A549 (cell line): ENCODE results near the gene ZNF106. TPM values are rescaled to one million over a fixed set of nuclear protein-coding genes. Genes with fewer than 3 reads are reported as not detected.

ENCODE experiments used
- ATAC-seq, 2 experiments: fragments of 200-7000 bp in 1 of 2; fragments of >200 bp in 1 of 2; cut with Nextera tagmentation in 1 of 2; cut with Tn5 transposase in 1 of 2; 3 replicates each; pipeline versions ENCODE4 v1.8.0 to v1.9.1; 2018 to 2020; ENCODE audit warnings: mild to moderate bottlenecking in 1 of 2, moderate library complexity in 1 of 2
- CTCF ChIA-PET: fragments of 300-600 bp; sonication (Branson Sonifier 250); formaldehyde crosslinking; extraction: SDS; loops from one replicate; lab custom pipeline; 2021; ENCODE audit warnings: antibody characterized with exemption, inconsistent platforms; lab: Yijun Ruan, JAX
- POLR2A ChIA-PET: fragments of 350-600 bp; formaldehyde crosslinking; extraction: SDS; loops from one replicate; lab custom pipeline; 2021; ENCODE audit warnings: antibody characterized with exemption, inconsistent platforms; lab: Yijun Ruan, JAX
- DNase-seq, 2 experiments: peaks; one replicate each; pipeline versions ENCODE4 v3.0.0 to v3.0.0-alpha.2; 2011 to 2016; ENCODE audit warnings: low read depth in 1 of 2, low spot score in 1 of 2
- FAIRE-seq: peaks from 2 replicates; lab custom pipeline; 2011; peaks lifted over from hg19 to GRCh38; lab: Jason Lieb, UNC
- H3K27ac ChIP-seq, 2 experiments: fragments of >200 bp; sonication (Bioruptor Twin); formaldehyde crosslinking; 3 replicates each; pipeline ENCODE4 v1.5.1; 2016 to 2017
- H3K4me1 ChIP-seq: fragments of >200 bp; sonication (Bioruptor Twin); formaldehyde crosslinking; 3 replicates; pipeline ENCODE4 v1.6.1; 2016
- H3K4me2 ChIP-seq: fragments of >200 bp; sonication (Bioruptor Twin); formaldehyde crosslinking; 3 replicates; pipeline ENCODE4 v1.6.1; 2016
- H3K4me3 ChIP-seq: fragments of >200 bp; sonication (Bioruptor Twin); formaldehyde crosslinking; 3 replicates; pipeline ENCODE4 v1.5.1; 2016
- H3K9me3 ChIP-seq: fragments of >200 bp; sonication (Bioruptor Twin); formaldehyde crosslinking; 3 replicates; pipeline ENCODE4 v1.6.1; 2016
- EHMT2 ChIP-seq: fragments of 200-600 bp; sonication (generic); IDR thresholded peaks from 2 replicates; pipeline ENCODE4 v1.6.1; 2016; ENCODE audit warnings: antibody characterized with exemption, low read depth, mild to moderate bottlenecking, moderate library complexity
- GATA3 ChIP-seq: IDR thresholded peaks from 2 replicates; pipeline ENCODE4 v1.6.1; 2012; ENCODE audit warnings: borderline replicate concordance
- HES2 ChIP-seq: fragments of >200 bp; sonication (Bioruptor Twin); formaldehyde crosslinking; IDR thresholded peaks from 2 replicates; pipeline ENCODE4 v1.6.1; 2016
- HMGXB4 ChIP-seq: fragments of 250-450 bp; sonication (Bioruptor Pico); IDR thresholded peaks from 2 replicates; pipeline ENCODE4 v1.5.0; 2021; ENCODE audit warnings: mild to moderate bottlenecking, moderate library complexity, borderline replicate concordance
- HOXB5 ChIP-seq: fragments of 250-450 bp; sonication (Bioruptor Pico); IDR thresholded peaks from 2 replicates; pipeline ENCODE4 v1.5.0; 2020; ENCODE audit warnings: mild to moderate bottlenecking, moderate library complexity
- MAFK ChIP-seq: fragments of 450-650 bp; IDR thresholded peaks from 2 replicates; pipeline ENCODE4 v1.6.1; 2014; ENCODE audit not compliant: partially characterized antibody
- RAD21 ChIP-seq, 2 experiments: fragments of >200 bp in 1 of 2; sonication (Bioruptor Twin) in 1 of 2; formaldehyde crosslinking in 1 of 2; IDR thresholded peaks in 1 of 2; conservative IDR thresholded peaks in 1 of 2; 2 replicates in 1 of 2; 3 replicates in 1 of 2; pipeline ENCODE4 v1.6.1; 2012 to 2018; ENCODE audit warnings: inconsistent platforms in 1 of 2
- REST ChIP-seq: fragments of 200-600 bp; sonication (generic); IDR thresholded peaks from 2 replicates; pipeline ENCODE4 v1.6.1; 2016; ENCODE audit warnings: antibody characterized with exemption, mild to moderate bottlenecking, moderate library complexity
- RNF2 ChIP-seq: fragments of 200-600 bp; sonication (generic); IDR thresholded peaks from 2 replicates; pipeline ENCODE4 v1.6.1; 2016; ENCODE audit warnings: low read depth, mild to moderate bottlenecking, antibody characterized with exemption, moderate library complexity, borderline replicate concordance
- TFCP2L1 ChIP-seq: fragments of 250-450 bp; sonication (Bioruptor Pico); IDR thresholded peaks from 2 replicates; pipeline ENCODE4 v1.5.0; 2021; ENCODE audit warnings: mild to moderate bottlenecking
- TP53 ChIP-seq: fragments of 250-450 bp; sonication (Bioruptor Pico); IDR thresholded peaks from 2 replicates; pipeline ENCODE4 v1.5.0; 2021; ENCODE audit warnings: mild to moderate bottlenecking, moderate library complexity
- ZFP36 ChIP-seq: fragments of 450-650 bp; IDR thresholded peaks from 2 replicates; pipeline ENCODE4 v1.6.1; 2014; ENCODE audit warnings: borderline replicate concordance; ENCODE audit not compliant: partially characterized antibody
- WGBS: methylation state at CpG from one replicate; pipeline ENCODE4 v1.1.6; 2017; ENCODE audit errors: missing lambda C conversion rate; 5-methylcytosine and 5-hydroxymethylcytosine counted together
- polyA plus RNA-seq, 4 experiments: library from polyadenylated mRNA; depleted of rRNA in 3 of 4; stranded (reverse); fragments of >200 nt; fragmentation: RNase III in 1 of 4; extraction: RNeasy Plus Mini Kit Qiagen cat#74134 plus additional on column Dnase treatment in 1 of 4; gene quantifications; 2 replicates in 3 of 4; 3 replicates in 1 of 4; pipeline ENCODE4 v1.2.3, GENCODE V29; 2011 to 2017
- TF ChIP-seq, protein P1 (sequence below): fragments of >200 bp; sonication (Bioruptor Twin); formaldehyde crosslinking; IDR thresholded peaks from 3 replicates; pipeline ENCODE4 v1.5.1; 2016
- TF ChIP-seq, protein P2 (sequence below): fragments of 250-450 bp; sonication (Bioruptor Pico); IDR thresholded peaks from 2 replicates; pipeline ENCODE4 v1.5.0; 2020; ENCODE audit warnings: low read depth, mild to moderate bottlenecking, moderate library complexity

The ZNF106 gene
- polyA plus RNA-seq, 2 of the 4 experiments (the other 2 are of a cell fraction): 7.8 to 19.3 TPM

- ChIA-PET CTCF (no interaction called here), POLR2A (interaction anchor here (1.4 kb wide), 1 partner anchor 184 kb away, joined by 3 read pairs; the partner anchor contains the start of genes GANC and TMEM87A)
- 83% methylated on average over 3 of the region's 3 CpGs for WGBS
- H3K4me1 ChIP-seq: no peaks in the 10 kb centered on the region
- H3K27ac ChIP-seq: no peak overlapping the region
- ATAC-seq (no peak), FAIRE-seq (no peak), DNase-seq (no peak)
- no peak overlapping the region for H3K4me3 ChIP-seq
- no peaks in the 10 kb centered on the region for H3K9me3 ChIP-seq
- TF ChIP-seq ZFP36: no peak
- no peak for TF ChIP-seq EHMT2
- TF ChIP-seq HMGXB4 (CRISPR knock-in tag): no peak
- TF ChIP-seq HES2: no peak
- no peak for TF ChIP-seq TP53 (CRISPR knock-in tag)
- no peak for TF ChIP-seq HOXB5 (CRISPR knock-in tag)
- H3K4me2 ChIP-seq: no peak overlapping the region
These were observed 34.0 kb downstream of the ZNF106 start for GRCh38 chr15:42456971-42457370.

GRCh38 chr15:42456531-42456930, 34.4 kb downstream of the ZNF106 start:
- ChIA-PET CTCF (no interaction called here), POLR2A (interaction anchor here (1.4 kb wide), 1 partner anchor 183 kb away, joined by 3 read pairs; the partner anchor contains the start of genes GANC and TMEM87A)
- H3K9me3 ChIP-seq: no peaks in the 10 kb centered on the region
- H3K4me1 ChIP-seq: no peaks in the 10 kb centered on the region
- FAIRE-seq: no peak
- no peak overlapping the region for H3K4me2 ChIP-seq
- no peak overlapping the region for H3K27ac ChIP-seq
- no peak for DNase-seq
- no peak for ATAC-seq
- TF ChIP-seq RAD21 (conservative IDR thresholded peaks at IDR 0.05 in 1 of 2, IDR thresholded peaks at IDR 0.05 in 1 of 2): no peak
- TF ChIP-seq, protein P1, sequence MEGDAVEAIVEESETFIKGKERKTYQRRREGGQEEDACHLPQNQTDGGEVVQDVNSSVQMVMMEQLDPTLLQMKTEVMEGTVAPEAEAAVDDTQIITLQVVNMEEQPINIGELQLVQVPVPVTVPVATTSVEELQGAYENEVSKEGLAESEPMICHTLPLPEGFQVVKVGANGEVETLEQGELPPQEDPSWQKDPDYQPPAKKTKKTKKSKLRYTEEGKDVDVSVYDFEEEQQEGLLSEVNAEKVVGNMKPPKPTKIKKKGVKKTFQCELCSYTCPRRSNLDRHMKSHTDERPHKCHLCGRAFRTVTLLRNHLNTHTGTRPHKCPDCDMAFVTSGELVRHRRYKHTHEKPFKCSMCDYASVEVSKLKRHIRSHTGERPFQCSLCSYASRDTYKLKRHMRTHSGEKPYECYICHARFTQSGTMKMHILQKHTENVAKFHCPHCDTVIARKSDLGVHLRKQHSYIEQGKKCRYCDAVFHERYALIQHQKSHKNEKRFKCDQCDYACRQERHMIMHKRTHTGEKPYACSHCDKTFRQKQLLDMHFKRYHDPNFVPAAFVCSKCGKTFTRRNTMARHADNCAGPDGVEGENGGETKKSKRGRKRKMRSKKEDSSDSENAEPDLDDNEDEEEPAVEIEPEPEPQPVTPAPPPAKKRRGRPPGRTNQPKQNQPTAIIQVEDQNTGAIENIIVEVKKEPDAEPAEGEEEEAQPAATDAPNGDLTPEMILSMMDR: no peak
- no peak for TF ChIP-seq MAFK
- TF ChIP-seq GATA3: no peak
- no peak for TF ChIP-seq RNF2
- TF ChIP-seq, protein P2, sequence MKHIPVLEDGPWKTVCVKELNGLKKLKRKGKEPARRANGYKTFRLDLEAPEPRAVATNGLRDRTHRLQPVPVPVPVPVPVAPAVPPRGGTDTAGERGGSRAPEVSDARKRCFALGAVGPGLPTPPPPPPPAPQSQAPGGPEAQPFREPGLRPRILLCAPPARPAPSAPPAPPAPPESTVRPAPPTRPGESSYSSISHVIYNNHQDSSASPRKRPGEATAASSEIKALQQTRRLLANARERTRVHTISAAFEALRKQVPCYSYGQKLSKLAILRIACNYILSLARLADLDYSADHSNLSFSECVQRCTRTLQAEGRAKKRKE (CRISPR knock-in tag): no peak
- TF ChIP-seq TFCP2L1 (CRISPR knock-in tag): no peak
- TF ChIP-seq, all 56 proteins: peak for 0
- no peak overlapping the region for H3K4me3 ChIP-seq

DNA sequence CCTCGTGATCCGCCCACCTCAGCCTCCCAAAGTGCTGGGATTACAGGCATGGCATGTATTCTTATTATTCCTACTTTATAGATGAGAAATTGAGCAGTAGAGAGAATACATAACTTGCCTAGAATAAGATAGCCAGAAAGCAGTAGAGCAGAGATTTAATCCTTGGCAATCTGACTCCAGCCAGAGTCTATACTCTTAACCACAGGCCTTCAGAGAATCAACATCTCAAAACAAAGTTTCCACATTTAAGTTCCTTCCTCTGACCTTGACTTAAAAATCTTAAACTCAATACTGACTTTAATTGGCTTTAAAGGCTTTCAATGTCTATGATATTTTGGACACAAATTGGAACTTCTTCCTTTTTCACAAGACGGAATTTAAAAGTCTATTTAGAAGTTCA, 37.1 kb downstream of the ZNF106 start:
- POLR2A ChIA-PET: no interaction called here

More for the DNA sequence above, 37.1 kb downstream of the ZNF106 start:
- Histone ChIP-seq H3K4me1 (no peaks in the 10 kb centered on the region), H3K27ac (no peak overlapping the region), H3K4me3 (no peak overlapping the region), H3K9me3 (no peaks in the 10 kb centered on the region), H3K4me2 (no peak overlapping the region)
- FAIRE-seq (no peak), ATAC-seq (no peak), DNase-seq (no peak)
- CTCF ChIA-PET: no interaction called here
- 95% methylated on average over 3 of the region's 3 CpGs for WGBS
- no peak for TF ChIP-seq REST
- no peak for TF ChIP-seq EHMT2
